ENCODE data around the gene RTRAF. TPM values are rescaled to one million over a fixed set of nuclear protein-coding genes. Genes with fewer than 3 reads are reported as not detected.

RTRAF gene
- total and polyA plus RNA-seq, 2 of the 8 experiments (the other 6 are each of a cell fraction or from before 2014, with no cell fraction given), result 149 to 359 TPM

- Histone ChIP-seq H3K27ac (ENCODE audit: low read depth, low read length) (no peak overlapping the region), H3K4me3 (ENCODE audit: extremely low read depth in 1 of 4, insufficient read depth in 2 of 4, low read depth in 3 of 4, low read length in 4 of 4) (no peak overlapping the region), H2BK15ac (ENCODE audit: low read length) (no peak overlapping the region), H4K5ac (ENCODE audit: insufficient read length, low read depth, low read length) (no peak overlapping the region), H3K27me3 (replicated peaks in 1 of 4; ENCODE audit: control insufficient read depth in 3 of 4, extremely low read depth in 1 of 4, insufficient read depth in 3 of 4, low read length in 3 of 4) (no peaks in the 10 kb centered on the region), H4K8ac (ENCODE audit: extremely low read depth, insufficient read depth, low read length) (no peak overlapping the region), H3K9ac (replicated peaks in 1 of 4; ENCODE audit: extremely low read depth in 1 of 4, low read depth in 3 of 4, low read length in 3 of 4) (no peak overlapping the region), H3K36me3 (ENCODE audit: control insufficient read depth in 2 of 4, insufficient read depth in 4 of 4, low read length in 3 of 4) (peaks cover 22 to 89% (median 50%) of the 10 kb centered on the region in 4 experiments), H2AFZ (ENCODE audit: low read length) (no peak overlapping the region), H3K4me2 (ENCODE audit: insufficient read depth in 1 of 2, low read depth in 2 of 2, low read length in 2 of 2) (no peak overlapping the region), H4K20me1 (replicated peaks in 1 of 2; ENCODE audit: control insufficient read depth in 1 of 2, insufficient read depth in 2 of 2, low read length in 2 of 2) (peaks cover 2 to 6% of the 10 kb centered on the region in 2 experiments), H3K79me1 (ENCODE audit: low read depth, low read length) (peaks cover 2% of the 10 kb centered on the region), H3K4ac (replicated peaks; ENCODE audit: insufficient read length, low read depth, low read length) (no peak overlapping the region), H2BK120ac (replicated peaks; ENCODE audit: low read depth, low read length) (no peak overlapping the region), H2BK20ac (ENCODE audit: low read length) (no peak overlapping the region), H2BK12ac (ENCODE audit: low read depth, low read length) (no peak overlapping the region), H3K23me2 (ENCODE audit: low read depth, low read length) (no peaks in the 10 kb centered on the region), H2AK5ac (ENCODE audit: low read depth, low read length) (no peak overlapping the region), H3K18ac (ENCODE audit: extremely low read depth, low read length) (no peak overlapping the region), H3K56ac (replicated peaks; ENCODE audit: insufficient read length, low read depth, low read length) (no peak overlapping the region), H4K91ac (replicated peaks; ENCODE audit: insufficient read length, low read length) (no peak overlapping the region), H2BK5ac (ENCODE audit: low read depth, low read length) (no peak overlapping the region), H3K23ac (ENCODE audit: insufficient read length) (no peak overlapping the region), H3K14ac (ENCODE audit: insufficient read length) (no peak overlapping the region), H3K9me3 (ENCODE audit: insufficient read depth in 2 of 2, low read depth in 1 of 2, low read length in 1 of 2) (no peaks in the 10 kb centered on the region), H3K4me1 (replicated peaks in 1 of 4; ENCODE audit: control insufficient read depth in 3 of 4, insufficient read depth in 4 of 4, low read length in 3 of 4) (peaks cover 0 to 3% (median 0%) of the 10 kb centered on the region in 4 experiments; a peak in 1 of 7 replicates), H3K79me2 (ENCODE audit: control insufficient read depth in 1 of 2, insufficient read depth in 2 of 2, low read length in 2 of 2) (peaks cover 0 to 24% of the 10 kb centered on the region in 2 experiments; a peak in 2 of 4 replicates)
- TF ChIP-seq SIN3A (conservative IDR thresholded peaks at IDR 0.05 in 1 of 2, IDR thresholded peaks at IDR 0.05 in 1 of 2; ENCODE audit: low read depth in 1 of 2, low read length in 2 of 2), result no peak
- no peak for TF ChIP-seq CREB1 (IDR thresholded peaks at IDR 0.05)
- no peak for TF ChIP-seq EP300 (IDR thresholded peaks at IDR 0.05; ENCODE audit: borderline replicate concordance in 1 of 2, low read depth in 2 of 2, low read length in 2 of 2)
- no peak for TF ChIP-seq POLR2A (IDR thresholded peaks at IDR 0.05; ENCODE audit: control extremely low read depth in 1 of 2, low read depth in 2 of 2, low read length in 2 of 2)
- TF ChIP-seq SP2 (IDR thresholded peaks at IDR 0.05; ENCODE audit: low read length), result no peak
- TF ChIP-seq SP1 (IDR thresholded peaks at IDR 0.05; ENCODE audit: low read depth, low read length), result no peak
- no peak for TF ChIP-seq SP4 (IDR thresholded peaks at IDR 0.05; ENCODE audit: low read length)
- no peak for TF ChIP-seq JUN (IDR thresholded peaks at IDR 0.05; ENCODE audit: low read depth, low read length)
- no peak for TF ChIP-seq EZH2 (IDR thresholded peaks at IDR 0.05; ENCODE audit: low read depth, low read length, severe bottlenecking)
- no peak for FAIRE-seq
- ChIA-PET CTCF (ENCODE audit: partially characterized antibody) (interaction anchor here (1.0 to 1.8 kb wide), 5 partner anchors 10 to 273 kb away, joined by 3 to 5 read pairs (median 3); no protein-coding TSS in a partner anchor), POLR2A (ENCODE audit: partially characterized antibody) (no interaction called here)
- DNase-seq (ENCODE audit: low read depth in 1 of 2, low spot score in 2 of 2), result no peak
- whole genome bisulfite sequencing, 2 experiments (ENCODE audit: extremely low coverage in 1 of 2, insufficient coverage in 1 of 2, insufficient read length in 1 of 2, insufficient replicate concordance in 2 of 2, low coverage in 1 of 2, low lambda C conversion rate in 2 of 2, missing lambda C conversion rate in 1 of 2), result 97% methylated on average over 3 of the region's 3 CpGs; no CpG with 5 or more reads in 1 of the 2 experiments
These were observed 10.8 kb downstream of the RTRAF start for GRCh38 chr14:52000019-52000582.

Data from H1 (cell line).